ENCODE results near the gene C2CD4D. TPM values are rescaled to one million over a fixed set of nuclear protein-coding genes. Genes with fewer than 3 reads are reported as not detected.
A peak's percentile ranks its signal among the peaks of the same experiment; 100 is the strongest.
"Not testable (repeated sequence)": the region's sequence is repeated elsewhere in the genome, so short reads cannot be mapped to it uniquely, and the experiment has no call there.

Gene C2CD4D
- total RNA-seq, 1 experiment from 2014 or later: not detected

- DNase-seq (ENCODE audit: low spot score): no peak
Observed at GRCh38 chr1:151858886-151859665, 19.5 kb upstream of the C2CD4D start.

GRCh38 chr1:151858030-151858746 lies 18.6 kb upstream of the C2CD4D start:
- no peak for DNase-seq (ENCODE audit: low spot score)

- no peak for DNase-seq (ENCODE audit: low spot score)
Observed at GRCh38 chr1:151855933-151856332, 16.3 kb upstream of the C2CD4D start.

GRCh38 chr1:151855516-151855915 lies 15.9 kb upstream of the C2CD4D start:
- not testable (repeated sequence) for DNase-seq (ENCODE audit: low spot score)

DNA sequence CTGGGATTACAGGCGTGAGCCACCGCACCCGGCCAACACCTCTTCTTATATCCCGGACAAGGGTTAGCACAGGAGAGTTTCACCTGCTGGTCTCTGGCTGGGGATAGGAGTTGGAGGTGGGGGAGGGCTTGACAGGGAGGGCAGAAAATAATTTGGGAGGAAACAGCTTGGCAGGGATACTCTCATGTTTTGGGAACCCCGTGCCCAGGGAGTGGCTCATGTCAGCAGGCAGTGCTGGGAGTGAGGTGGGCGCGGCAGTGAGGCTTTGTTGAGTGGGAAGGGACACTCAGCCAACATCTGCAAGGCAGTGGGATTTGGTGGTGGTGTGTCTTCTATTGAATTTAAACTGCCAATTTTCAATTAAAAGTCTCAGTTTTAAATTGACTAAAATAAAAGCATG lies 15.0 kb upstream of the C2CD4D start:
- no peak for DNase-seq (ENCODE audit: low spot score)

GRCh38 chr1:151853411-151853943 lies 13.9 kb upstream of the C2CD4D start, which contains the start of gene THEM5:
Gene THEM5, minus strand, starts transcription at chr1:151853712. Its CDS starts 147 bp downstream, at chr1:151853565.
- no peak for DNase-seq (ENCODE audit: low spot score)

DNA sequence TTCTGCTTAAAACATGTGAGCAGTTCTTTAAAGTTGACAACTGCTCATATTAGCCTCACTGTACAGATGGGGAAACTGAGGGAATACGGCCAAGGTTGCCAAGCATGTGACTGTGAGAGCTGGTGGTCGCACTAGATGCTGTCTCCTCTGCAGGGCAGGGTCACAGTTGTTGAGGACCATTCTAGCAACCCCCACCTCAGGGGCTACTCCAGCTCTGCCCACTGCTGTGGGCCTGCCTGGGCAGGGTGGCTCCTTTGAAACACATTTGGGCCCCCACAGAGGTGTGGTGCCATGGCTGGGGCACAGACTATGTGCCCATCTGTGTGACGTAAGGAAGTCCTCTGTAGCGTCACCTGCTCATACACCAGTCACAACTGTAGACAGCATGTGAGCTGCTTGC lies 13.1 kb upstream of the C2CD4D start:
- no peak for DNase-seq (ENCODE audit: low spot score)

GRCh38 chr1:151851886-151852285 lies 12.3 kb upstream of the C2CD4D start:
- DNase-seq (ENCODE audit: low spot score): no peak

DNA sequence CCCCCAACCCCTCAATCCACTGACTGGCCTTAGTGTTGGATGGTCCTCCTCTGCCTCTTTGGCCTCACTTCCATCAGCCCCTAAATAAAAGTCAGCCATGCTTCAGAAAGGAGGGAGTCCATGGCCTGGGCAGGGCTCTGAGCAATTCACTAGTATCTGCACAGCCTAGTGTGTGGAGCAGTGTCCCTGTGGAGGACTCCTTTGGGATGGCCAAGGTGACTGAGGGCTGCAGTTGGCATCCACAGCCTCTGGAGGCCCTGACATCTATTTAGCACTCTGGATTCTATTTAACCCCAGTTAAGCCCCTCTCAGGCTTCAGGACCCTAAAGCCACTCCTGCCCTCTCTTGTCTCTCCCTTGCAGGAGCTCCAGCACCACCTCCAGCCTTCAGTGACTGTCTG lies 10.3 kb upstream of the C2CD4D start:
- no peak for DNase-seq (ENCODE audit: low spot score)

DNA sequence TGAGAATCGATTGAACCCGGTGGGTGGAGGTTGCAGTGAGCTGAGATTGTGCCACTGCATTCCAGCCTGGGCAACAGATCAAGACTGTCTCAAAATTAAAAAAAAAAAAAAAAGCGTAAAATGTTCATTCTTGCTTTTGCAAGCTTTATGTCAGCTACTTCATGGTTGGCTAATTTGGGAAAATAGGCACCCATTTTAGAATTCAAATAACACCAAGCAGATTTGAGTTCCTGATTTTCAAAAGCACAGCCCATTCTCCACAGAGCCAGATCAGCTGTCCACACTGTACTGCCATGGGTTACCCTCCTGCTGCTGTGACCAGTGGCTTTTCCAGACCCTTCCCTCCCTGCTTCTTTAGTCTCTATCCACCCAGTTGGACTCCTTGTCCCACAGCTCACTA lies 9.5 kb upstream of the C2CD4D start:
- no peak for DNase-seq (ENCODE audit: low spot score)

- no peak for DNase-seq (ENCODE audit: low spot score)
Observed at GRCh38 chr1:151847867-151848596, 8.4 kb upstream of the C2CD4D start.

DNA sequence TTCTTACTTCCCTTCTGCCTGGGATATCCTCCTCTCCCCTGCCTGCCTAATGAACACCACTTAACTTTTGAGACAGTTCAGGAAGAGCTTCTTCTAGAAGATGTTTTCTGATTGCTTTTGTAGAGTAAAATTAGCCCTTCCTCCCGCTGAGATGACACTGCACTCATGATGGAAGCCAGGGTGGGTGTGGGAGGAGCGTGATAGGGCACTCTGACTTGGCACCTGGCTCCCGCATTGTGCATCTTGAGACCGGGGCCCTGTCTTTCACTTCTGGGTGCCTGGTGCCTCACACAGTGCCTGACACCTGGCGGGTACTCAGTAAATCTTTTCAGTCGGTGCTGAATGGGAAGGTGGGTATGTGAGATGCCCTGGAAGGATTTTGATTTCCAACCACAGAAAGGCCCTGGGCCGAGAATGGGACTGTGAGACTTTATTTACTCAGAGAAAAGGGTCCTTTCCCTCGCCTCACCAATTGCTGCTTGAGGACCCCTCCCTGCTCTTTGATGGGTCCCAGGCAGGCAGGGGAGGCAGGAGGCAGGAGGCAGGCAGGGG lies 7.1 kb upstream of the C2CD4D start:
- DNase-seq (ENCODE audit: low spot score): no peak

DNA sequence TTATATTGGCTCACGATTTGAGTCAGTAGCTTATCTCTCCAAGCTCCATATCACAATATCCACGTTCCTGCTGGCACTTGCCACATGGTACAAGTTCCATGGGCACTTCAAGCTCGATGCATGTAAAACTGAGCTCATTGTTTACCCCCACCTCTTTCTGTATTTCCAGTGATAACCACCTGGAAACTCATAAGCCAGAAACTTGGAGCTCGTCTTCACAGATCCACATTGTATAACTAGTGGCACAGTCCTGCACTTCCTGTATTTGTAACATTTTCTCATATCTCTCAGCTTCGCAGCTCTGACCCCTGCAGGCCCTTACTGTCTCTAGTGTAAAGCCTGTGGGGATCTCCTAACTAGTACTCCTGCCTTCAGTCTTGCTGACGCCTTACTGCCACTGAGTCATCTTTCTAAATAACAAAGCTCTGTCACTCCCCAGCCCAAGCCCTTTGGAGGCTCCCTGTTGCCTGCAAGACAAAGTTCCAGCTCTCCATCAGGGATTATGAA lies 6.5 kb upstream of the C2CD4D start:
- peak; percentile 38 for DNase-seq (ENCODE audit: low spot score)

DNA sequence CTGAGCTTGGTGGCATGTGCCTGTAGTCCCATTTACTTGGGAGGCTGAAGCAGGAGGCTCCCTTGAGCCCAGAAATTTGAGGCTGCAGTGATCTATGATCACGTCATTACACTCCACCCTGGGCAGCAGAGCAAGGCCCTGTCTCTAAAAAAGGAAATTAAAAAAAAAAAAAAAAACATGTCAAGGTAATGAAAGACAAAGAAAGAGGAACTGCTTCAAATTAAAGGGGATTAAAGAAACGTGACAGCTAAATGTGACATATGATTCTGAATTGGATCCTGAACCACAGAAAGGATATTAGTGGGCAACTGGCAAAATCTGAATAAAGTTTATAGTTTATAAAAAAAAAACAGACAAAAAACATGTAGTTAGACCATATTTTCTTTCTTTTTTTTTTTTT lies 3.8 kb upstream of the C2CD4D start:
- DNase-seq (ENCODE audit: low spot score): no peak

DNA sequence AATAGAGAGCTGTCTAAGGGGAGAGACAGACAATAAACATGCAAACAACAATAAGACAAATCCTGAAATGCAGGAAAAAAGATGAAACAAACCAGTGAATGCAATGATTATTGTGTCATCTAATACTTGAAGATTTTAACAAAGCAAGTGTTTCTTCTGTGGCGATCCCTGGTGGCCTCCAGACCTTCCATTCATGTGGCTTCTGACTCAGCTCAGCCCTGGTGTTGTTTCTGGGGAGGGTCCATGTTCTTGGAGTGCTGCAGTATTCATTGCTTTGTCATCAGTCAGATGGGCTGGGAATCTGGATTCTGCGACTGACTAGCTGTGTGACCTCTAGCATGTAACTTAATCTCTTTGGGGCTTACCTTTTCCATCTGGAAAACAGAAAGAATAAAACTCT lies 1.5 kb upstream of the C2CD4D start:
- DNase-seq (ENCODE audit: low spot score): no peak

GRCh38 chr1:151840421-151840820 lies 801 bp upstream of the C2CD4D start:
- DNase-seq (ENCODE audit: low spot score): no peak

DNA sequence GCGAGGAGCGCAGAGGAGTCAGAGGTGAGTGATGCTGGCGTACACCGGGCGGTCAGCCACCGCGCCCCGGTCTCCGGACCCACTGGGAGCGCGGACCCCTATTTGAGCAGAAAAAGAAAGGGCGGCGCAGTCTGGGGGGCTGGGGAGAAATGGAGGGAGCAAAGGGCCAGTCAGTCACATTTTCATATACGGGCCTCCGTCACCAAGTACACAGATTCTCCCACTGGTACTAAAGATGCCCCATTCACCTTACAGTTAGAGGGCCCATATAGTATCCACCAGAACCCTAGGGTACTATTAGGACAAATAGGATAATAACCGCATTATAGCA lies 573 bp downstream of the C2CD4D start:
- no peak for DNase-seq (ENCODE audit: low spot score)

GRCh38 chr1:151838222-151839081 lies 1.2 kb downstream of the C2CD4D start:
- DNase-seq (ENCODE audit: low spot score): no peak

DNA sequence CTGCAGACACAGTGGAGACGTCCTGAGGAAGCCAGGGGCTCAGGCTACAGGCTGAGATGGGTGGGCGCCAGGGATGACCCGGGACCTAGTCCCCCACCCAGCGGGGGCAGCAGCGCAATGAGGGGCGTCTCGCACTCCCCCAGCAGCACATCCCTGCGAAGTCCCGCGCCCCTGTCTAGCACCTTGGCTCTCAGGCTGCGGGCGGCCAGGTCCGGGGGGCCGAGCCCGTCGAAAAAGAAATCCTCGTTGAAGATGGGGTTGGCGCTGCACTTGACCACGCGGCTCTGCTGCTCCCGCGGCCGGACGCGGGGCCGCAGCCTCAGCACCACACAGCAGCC lies 1.8 kb downstream of the C2CD4D start:
- no peak for DNase-seq (ENCODE audit: low spot score)

DNA sequence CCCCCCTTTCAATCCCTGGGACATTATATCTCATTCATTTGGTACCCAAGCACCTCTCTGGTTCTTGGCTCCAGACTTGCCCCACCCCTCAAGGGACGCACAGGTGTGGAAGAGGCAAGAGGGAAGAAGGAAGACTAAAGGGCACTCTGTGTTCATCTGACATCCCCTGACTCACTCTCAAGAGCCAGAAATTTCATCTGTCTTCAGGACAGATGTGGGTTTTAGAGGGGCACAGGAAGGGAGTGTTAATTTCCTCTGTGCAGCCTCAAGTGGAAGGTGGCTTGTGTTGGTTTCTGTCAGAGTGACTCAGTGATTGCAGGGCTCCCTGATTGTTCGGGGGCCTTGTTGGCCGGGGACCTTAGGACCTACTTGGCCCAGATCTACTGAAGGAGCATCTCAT lies 2.4 kb downstream of the C2CD4D start:
- DNase-seq (ENCODE audit: low spot score): no peak

DNA sequence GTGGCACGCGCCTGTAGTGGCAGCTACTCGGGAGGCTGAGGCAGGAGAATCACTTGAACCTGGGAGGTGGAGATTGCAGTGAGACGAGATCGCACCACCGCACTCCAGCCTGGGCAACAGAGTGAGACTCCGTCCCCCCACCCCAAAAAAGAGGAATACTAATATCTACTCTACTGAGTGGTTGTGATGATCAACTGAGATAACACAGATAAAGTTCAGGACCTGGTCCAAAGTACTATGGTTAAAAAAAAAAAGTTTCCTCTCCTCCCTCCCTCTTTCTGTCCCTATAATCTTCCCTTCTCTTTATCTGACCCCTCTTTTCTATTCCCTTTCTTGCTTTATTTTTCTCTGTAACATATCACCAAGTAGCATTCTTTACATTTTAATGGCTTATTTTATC lies 4.0 kb downstream of the C2CD4D start:
- DNase-seq (ENCODE audit: low spot score): no peak

All from H4 (cell line).